Measurements from ENCODE around the gene CLDN15. TPM values are rescaled to one million over a fixed set of nuclear protein-coding genes. Genes with fewer than 3 reads are reported as not detected.

Gene CLDN15
- total and polyA plus RNA-seq, 2 donors (not counting 1 experiment from before 2014, with no cell fraction given), result 31.1 to 42.1 TPM

GRCh38 chr7:101206665-101207042 is 30.9 kb downstream of the CLDN15 start:
- no peak overlapping the region for H3K4me3 Mint-ChIP-seq
- 85% methylated on average over 6 of the region's 19 CpGs for WGBS (ENCODE audit: insufficient coverage)
- H3K27me3 Mint-ChIP-seq, result peaks cover 10% of the 10 kb centered on the region
- Histone ChIP-seq H3K79me2 (ENCODE audit: control insufficient read depth, insufficient read depth, low read length) (no peaks in the 10 kb centered on the region), H3K4me1 (ENCODE audit: control insufficient read depth in 2 of 2, insufficient read depth in 2 of 2, low read length in 2 of 2) (peaks cover 12 to 18% of the 10 kb centered on the region in 2 donors), H3K4me2 (replicated peaks; ENCODE audit: low read depth, low read length, poor library complexity, severe bottlenecking) (no peak overlapping the region), H3K4me3 (ENCODE audit: control extremely low read depth in 1 of 5, extremely low read depth in 1 of 5, insufficient read depth in 1 of 5, low read depth in 2 of 5, low read length in 4 of 5) (no peak overlapping the region), H3K27me3 (replicated peaks in 1 of 4; ENCODE audit: control extremely low read depth in 1 of 4, control insufficient read depth in 3 of 4, insufficient read depth in 4 of 4, low read length in 3 of 4) (peaks cover 0 to 13% (median 6%) of the 10 kb centered on the region in 4 experiments), H4K20me1 (ENCODE audit: control insufficient read depth, insufficient read depth, low read length, poor library complexity, severe bottlenecking) (no peaks in the 10 kb centered on the region), H3K36me3 (replicated peaks in 1 of 2; ENCODE audit: control extremely low read depth in 1 of 2, control insufficient read depth in 1 of 2, extremely low read depth in 1 of 2, insufficient read depth in 2 of 2, low read length in 1 of 2) (peaks cover 0 to 13% of the 10 kb centered on the region in 2 experiments), H2AFZ (ENCODE audit: insufficient read depth, low read depth, low read length, poor library complexity, severe bottlenecking) (no peak overlapping the region), H3K9ac (ENCODE audit: low read length) (no peak overlapping the region), H3K27ac (ENCODE audit: low read length in 2 of 2) (no peak overlapping the region), H3K9me3 (ENCODE audit: control extremely low read depth in 1 of 3, control insufficient read depth in 2 of 3, insufficient read depth in 1 of 3, low read length in 2 of 3) (peaks cover 0 to 3% (median 0%) of the 10 kb centered on the region in 3 donors)
- intact Hi-C loops (cut with micrococcal nuclease), result no loop called here
- ChIA-PET CTCF (interaction anchor here (1.3 kb wide), 1 partner anchor 76 kb away, joined by 3 read pairs; no protein-coding TSS in a partner anchor), POLR2A (no interaction called here)
- no peak overlapping the region for H3K27ac Mint-ChIP-seq
- DNase-seq, result no peak
- peaks cover 19% of the 10 kb centered on the region for H3K4me1 Mint-ChIP-seq
- H3K9me3 Mint-ChIP-seq (ENCODE audit: insufficient read depth), result no peaks in the 10 kb centered on the region
- no peak for ATAC-seq (ENCODE audit: low read depth)
- no peak for TF ChIP-seq EZH2 (IDR thresholded peaks at IDR 0.05; ENCODE audit: borderline replicate concordance, insufficient read depth, low read depth, low read length, poor library complexity, severe bottlenecking)
- TF ChIP-seq CTCF (IDR thresholded peaks at IDR 0.05), result no peak

- ChIA-PET POLR2A (no interaction called here), CTCF (interaction anchor here (1.4 kb wide), 1 partner anchor 12 kb away, joined by 3 read pairs; no protein-coding TSS in a partner anchor)
- TF ChIP-seq CTCF (IDR thresholded peaks at IDR 0.05) (no peak), EZH2 (IDR thresholded peaks at IDR 0.05; ENCODE audit: borderline replicate concordance, insufficient read depth, low read depth, low read length, poor library complexity, severe bottlenecking) (no peak)
- Histone ChIP-seq H4K20me1 (ENCODE audit: control insufficient read depth, insufficient read depth, low read length, poor library complexity, severe bottlenecking) (no peaks in the 10 kb centered on the region), H3K36me3 (replicated peaks in 1 of 2; ENCODE audit: control extremely low read depth in 1 of 2, control insufficient read depth in 1 of 2, extremely low read depth in 1 of 2, insufficient read depth in 2 of 2, low read length in 1 of 2) (peaks cover 0 to 10% of the 10 kb centered on the region in 2 experiments), H3K9me3 (ENCODE audit: control extremely low read depth in 1 of 3, control insufficient read depth in 2 of 3, insufficient read depth in 1 of 3, low read length in 2 of 3) (peaks cover 0 to 8% (median 0%) of the 10 kb centered on the region in 3 donors), H3K4me3 (ENCODE audit: control extremely low read depth in 1 of 5, extremely low read depth in 1 of 5, insufficient read depth in 1 of 5, low read depth in 2 of 5, low read length in 4 of 5) (no peak overlapping the region), H3K27me3 (replicated peaks in 1 of 4; ENCODE audit: control extremely low read depth in 1 of 4, control insufficient read depth in 3 of 4, insufficient read depth in 4 of 4, low read length in 3 of 4) (peaks cover 0 to 17% (median 8%) of the 10 kb centered on the region in 4 experiments), H3K4me1 (ENCODE audit: control insufficient read depth in 2 of 2, insufficient read depth in 2 of 2, low read length in 2 of 2) (peaks cover 14 to 22% of the 10 kb centered on the region in 2 donors), H2AFZ (ENCODE audit: insufficient read depth, low read depth, low read length, poor library complexity, severe bottlenecking) (no peak overlapping the region), H3K9ac (ENCODE audit: low read length) (no peak overlapping the region), H3K79me2 (ENCODE audit: control insufficient read depth, insufficient read depth, low read length) (no peaks in the 10 kb centered on the region), H3K27ac (ENCODE audit: low read length in 2 of 2) (no peak overlapping the region), H3K4me2 (replicated peaks; ENCODE audit: low read depth, low read length, poor library complexity, severe bottlenecking) (no peak overlapping the region)
- Mint-ChIP-seq H3K27ac (peak overlapping the region; percentile 22), H3K4me3 (no peak overlapping the region), H3K4me1 (peaks cover 21% of the 10 kb centered on the region), H3K9me3 (ENCODE audit: insufficient read depth) (no peaks in the 10 kb centered on the region), H3K27me3 (peaks cover 12% of the 10 kb centered on the region)
- DNase-seq (no peak), ATAC-seq (ENCODE audit: low read depth) (no peak)
- 88% methylated on average over 28 of the region's 32 CpGs for WGBS (ENCODE audit: insufficient coverage)
- intact Hi-C loops (cut with micrococcal nuclease), result no loop called here
Observed at GRCh38 chr7:101205901-101206664, 31.5 kb downstream of the CLDN15 start.

Data from B cell (primary cell).